ENCODE measurements around the gene APBB2. TPM values are rescaled to one million over a fixed set of nuclear protein-coding genes. Genes with fewer than 3 reads are reported as not detected.

APBB2 gene
- total and polyA plus RNA-seq, 10 of the 15 experiments (the other 5 are each of a cell fraction or from before 2014, with no cell fraction given): 2.7 to 24.6 (median 19.0) TPM

DNA sequence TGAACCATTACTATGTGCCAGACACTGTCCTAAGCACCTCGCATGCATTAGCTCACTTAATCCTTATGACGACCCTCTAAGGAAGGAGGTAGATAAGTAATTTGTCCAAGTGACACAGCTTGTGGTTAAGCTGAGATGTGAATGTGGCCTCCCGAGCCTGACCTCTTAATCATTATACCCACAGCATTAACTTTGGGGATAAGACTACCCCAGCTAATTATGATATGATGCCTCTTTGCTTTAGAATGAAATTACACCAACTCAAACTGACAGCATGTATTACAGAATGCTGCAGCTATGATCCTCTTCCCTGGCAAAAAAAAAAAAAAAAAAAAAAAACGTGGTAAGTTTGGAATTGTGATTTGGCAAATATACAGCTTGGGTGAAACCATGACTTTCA, 53.5 kb downstream of the APBB2 start:
- Histone ChIP-seq H2AFZ (ENCODE audit: control insufficient read depth, low read depth, low read length) (no peak overlapping the region), H3K9ac (ENCODE audit: control insufficient read depth, insufficient read depth, low read length) (no peak overlapping the region), H3K9me3 (replicated peaks; ENCODE audit: control insufficient read depth, insufficient read depth, low read length) (peaks cover 1% of the 10 kb centered on the region; the same call in 2 of the 3 replicates), H3K27me3 (replicated peaks in 1 of 2; ENCODE audit: control insufficient read depth in 2 of 2, insufficient read depth in 2 of 2, low read length in 1 of 2) (no peaks in the 10 kb centered on the region), H4K20me1 (ENCODE audit: control insufficient read depth, insufficient read depth) (no peaks in the 10 kb centered on the region), H3K27ac (ENCODE audit: control insufficient read depth, insufficient read depth) (no peak overlapping the region), H3K79me2 (ENCODE audit: control insufficient read depth, insufficient read depth, low read length) (no peaks in the 10 kb centered on the region; the same call in none of the 2 replicates), H3K4me1 (ENCODE audit: control insufficient read depth, insufficient read depth, low read length) (no peaks in the 10 kb centered on the region), H3K4me2 (ENCODE audit: control insufficient read depth, insufficient read depth) (no peak overlapping the region), H3K4me3 (no peak overlapping the region), H3K36me3 (ENCODE audit: control insufficient read depth in 2 of 2, insufficient read depth in 2 of 2, low read length in 1 of 2) (no peaks in the 10 kb centered on the region)
- in situ Hi-C loops (cut with MboI): no loop called here
- ATAC-seq: no peak
- ChIA-PET POLR2A (interaction anchor here (0.6 to 0.8 kb wide), 6 partner anchors 15 to 377 kb away, joined by 3 to 7 read pairs (median 4); no protein-coding TSS in a partner anchor), RAD21 (ENCODE audit: unreplicated experiment) (interaction anchor here (0.6 to 0.7 kb wide), 2 partner anchors 129 to 172 kb away, joined by 3 to 4 read pairs; no protein-coding TSS in a partner anchor), SMC1A (ENCODE audit: uncharacterized antibody, unreplicated experiment) (interaction anchor here (0.7 to 1.9 kb wide), 11 partner anchors 12 to 185 kb away, joined by 3 to 7 read pairs (median 4); no protein-coding TSS in a partner anchor), CTCF (interaction anchor here (1.3 kb wide), 1 partner anchor 10 kb away, joined by 3 read pairs; no protein-coding TSS in a partner anchor)
- DNase-seq (ENCODE audit: low read depth, low spot score): no peak
- no peak for TF ChIP-seq MYB (IDR thresholded peaks at IDR 0.05; ENCODE audit: borderline replicate concordance, low read depth, low read length)
- TF ChIP-seq MYC (IDR thresholded peaks at IDR 0.05; ENCODE audit: insufficient read depth, insufficient read length, insufficient replicate concordance, low read length, severe bottlenecking): no peak
- TF ChIP-seq, protein P1, sequence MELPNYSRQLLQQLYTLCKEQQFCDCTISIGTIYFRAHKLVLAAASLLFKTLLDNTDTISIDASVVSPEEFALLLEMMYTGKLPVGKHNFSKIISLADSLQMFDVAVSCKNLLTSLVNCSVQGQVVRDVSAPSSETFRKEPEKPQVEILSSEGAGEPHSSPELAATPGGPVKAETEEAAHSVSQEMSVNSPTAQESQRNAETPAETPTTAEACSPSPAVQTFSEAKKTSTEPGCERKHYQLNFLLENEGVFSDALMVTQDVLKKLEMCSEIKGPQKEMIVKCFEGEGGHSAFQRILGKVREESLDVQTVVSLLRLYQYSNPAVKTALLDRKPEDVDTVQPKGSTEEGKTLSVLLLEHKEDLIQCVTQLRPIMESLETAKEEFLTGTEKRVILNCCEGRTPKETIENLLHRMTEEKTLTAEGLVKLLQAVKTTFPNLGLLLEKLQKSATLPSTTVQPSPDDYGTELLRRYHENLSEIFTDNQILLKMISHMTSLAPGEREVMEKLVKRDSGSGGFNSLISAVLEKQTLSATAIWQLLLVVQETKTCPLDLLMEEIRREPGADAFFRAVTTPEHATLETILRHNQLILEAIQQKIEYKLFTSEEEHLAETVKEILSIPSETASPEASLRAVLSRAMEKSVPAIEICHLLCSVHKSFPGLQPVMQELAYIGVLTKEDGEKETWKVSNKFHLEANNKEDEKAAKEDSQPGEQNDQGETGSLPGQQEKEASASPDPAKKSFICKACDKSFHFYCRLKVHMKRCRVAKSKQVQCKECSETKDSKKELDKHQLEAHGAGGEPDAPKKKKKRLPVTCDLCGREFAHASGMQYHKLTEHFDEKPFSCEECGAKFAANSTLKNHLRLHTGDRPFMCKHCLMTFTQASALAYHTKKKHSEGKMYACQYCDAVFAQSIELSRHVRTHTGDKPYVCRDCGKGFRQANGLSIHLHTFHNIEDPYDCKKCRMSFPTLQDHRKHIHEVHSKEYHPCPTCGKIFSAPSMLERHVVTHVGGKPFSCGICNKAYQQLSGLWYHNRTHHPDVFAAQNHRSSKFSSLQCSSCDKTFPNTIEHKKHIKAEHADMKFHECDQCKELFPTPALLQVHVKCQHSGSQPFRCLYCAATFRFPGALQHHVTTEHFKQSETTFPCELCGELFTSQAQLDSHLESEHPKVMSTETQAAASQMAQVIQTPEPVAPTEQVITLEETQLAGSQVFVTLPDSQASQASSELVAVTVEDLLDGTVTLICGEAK (IDR thresholded peaks at IDR 0.05; ENCODE audit: borderline replicate concordance): no peak
- TF ChIP-seq TCF12 (IDR thresholded peaks at IDR 0.05; ENCODE audit: low read depth, low read length): no peak
- TF ChIP-seq ZNF622 (IDR thresholded peaks at IDR 0.05): no peak
- TF ChIP-seq IKZF1 (conservative IDR thresholded peaks at IDR 0.05): no peak
- no peak for TF ChIP-seq TCF3 (IDR thresholded peaks at IDR 0.05; ENCODE audit: borderline replicate concordance, insufficient read depth, low read depth, low read length)
- no peak for TF ChIP-seq LARP7 (IDR thresholded peaks at IDR 0.05)
- TF ChIP-seq NRF1 (conservative IDR thresholded peaks at IDR 0.05; ENCODE audit: low read depth, low read length): no peak
- no peak for TF ChIP-seq POU2F2 (IDR thresholded peaks at IDR 0.05; ENCODE audit: borderline replicate concordance, low read depth, low read length)
- no peak for TF ChIP-seq SIX5 (IDR thresholded peaks at IDR 0.05; ENCODE audit: low read depth, low read length, severe bottlenecking)
- TF ChIP-seq STAT3 (IDR thresholded peaks at IDR 0.05; ENCODE audit: low read depth, low read length): no peak
- no peak for TF ChIP-seq ZNF207 (IDR thresholded peaks at IDR 0.05; ENCODE audit: borderline replicate concordance)
- TF ChIP-seq SREBF1 (IDR thresholded peaks at IDR 0.05; ENCODE audit: low read length): no peak
- no peak for FAIRE-seq
- BruUV-seq (replicated peaks): no TSS peak
- intact Hi-C loops (cut with micrococcal nuclease; ENCODE audit: unreplicated experiment): no loop called here
- WGBS (ENCODE audit: insufficient coverage, insufficient replicate concordance, low lambda C conversion rate, missing lambda C conversion rate): 66% methylated on average over 4 of the region's 4 CpGs
